ENCODE measurements around the gene CYP27C1.
"Not testable (repeated sequence)": the region's sequence is repeated elsewhere in the genome, so short reads cannot be mapped to it uniquely, and the experiment has no call there.

CYP27C1 gene

GRCh38 chr2:127220768-127221527, 849 bp upstream of the CYP27C1 start:
- no peak for DNase-seq

DNA sequence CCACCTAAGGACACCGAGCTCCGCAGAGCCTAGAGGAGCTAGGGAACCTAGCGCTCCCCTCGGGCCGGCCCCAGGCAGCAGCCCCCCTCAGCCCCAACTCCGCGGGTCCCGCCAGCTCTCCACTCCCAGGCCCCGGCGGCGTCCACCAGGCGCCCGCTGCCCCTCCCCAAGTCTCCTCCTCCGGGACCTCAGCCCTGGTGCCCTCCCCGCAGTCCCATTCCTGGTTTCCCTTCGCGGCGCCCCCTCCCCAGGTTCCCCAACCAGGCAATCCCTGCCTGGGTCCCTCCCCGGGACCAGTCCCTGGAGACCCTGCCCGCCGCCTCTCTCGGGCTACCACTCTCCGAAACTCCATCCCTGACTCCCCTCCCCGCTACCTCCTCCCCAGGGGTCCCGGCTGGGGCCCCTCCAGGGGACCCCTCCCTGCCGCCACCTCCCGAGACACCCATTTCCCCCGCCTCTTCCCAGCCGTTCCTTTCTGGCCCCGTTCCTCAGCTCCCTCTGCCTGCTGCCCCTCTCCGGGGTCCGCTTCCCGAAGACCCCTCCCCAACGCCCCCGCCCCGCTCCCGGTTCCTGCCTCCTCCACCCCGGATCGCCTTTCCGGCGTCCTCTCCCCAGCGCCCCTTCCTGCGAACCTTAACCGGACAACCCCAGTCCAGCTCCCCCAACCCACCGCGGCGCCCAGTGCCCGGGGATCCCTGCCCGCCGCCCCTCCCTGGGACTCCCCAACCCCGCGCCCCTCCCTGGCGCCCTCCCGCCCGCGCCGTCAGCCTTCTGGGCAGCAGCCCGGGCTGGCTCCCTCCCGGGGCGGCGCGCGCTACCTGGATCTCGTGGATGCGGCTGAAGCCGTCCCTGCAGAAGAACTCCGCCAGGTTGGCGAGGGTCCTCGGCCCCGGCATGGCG, 678 bp downstream of the CYP27C1 start:
- no peak for DNase-seq

- no peak for DNase-seq
These were observed 1.3 kb downstream of the CYP27C1 start for GRCh38 chr2:127218812-127219170.

GRCh38 chr2:127217470-127218325, 2.4 kb downstream of the CYP27C1 start:
- DNase-seq: no peak

DNA sequence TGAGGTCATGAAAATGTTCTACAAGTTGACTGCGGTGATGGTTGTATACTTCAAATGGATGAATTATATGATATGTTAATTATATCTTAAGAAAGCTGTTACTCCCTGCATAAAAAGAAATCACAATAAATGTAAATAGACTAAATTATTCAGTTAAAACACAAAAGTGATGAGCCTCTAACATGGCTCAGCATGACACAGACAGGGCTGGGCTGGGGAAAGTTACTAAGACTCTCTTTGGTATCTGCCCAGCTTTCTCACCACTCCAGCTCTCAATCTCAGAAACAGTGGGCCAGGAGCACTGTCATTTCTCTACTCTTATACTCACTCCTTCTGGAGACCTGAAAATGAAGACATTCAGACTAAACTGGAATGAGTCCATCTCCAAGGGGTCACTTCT, 3.5 kb downstream of the CYP27C1 start:
- no peak for DNase-seq

GRCh38 chr2:127216095-127216494, 4.0 kb downstream of the CYP27C1 start:
- no peak for DNase-seq

DNA sequence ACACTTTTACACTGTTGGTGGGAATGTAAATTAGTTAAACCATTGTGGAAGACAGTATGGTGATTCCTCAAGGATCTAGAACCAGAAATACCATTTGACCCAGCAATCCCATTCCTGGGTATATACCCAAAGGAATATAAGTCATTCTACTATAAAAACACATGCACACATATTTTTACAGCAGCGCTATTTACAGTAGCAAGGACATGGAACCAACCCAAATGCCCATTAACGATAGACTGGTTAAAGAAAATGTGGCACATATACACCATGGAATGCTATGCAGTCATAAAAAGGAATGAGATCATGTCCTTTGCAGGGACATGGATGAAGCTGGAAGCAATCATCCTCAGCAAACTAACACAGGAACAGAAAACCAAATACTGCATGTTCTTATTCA, 5.9 kb downstream of the CYP27C1 start:
- not testable (repeated sequence) for DNase-seq

DNA sequence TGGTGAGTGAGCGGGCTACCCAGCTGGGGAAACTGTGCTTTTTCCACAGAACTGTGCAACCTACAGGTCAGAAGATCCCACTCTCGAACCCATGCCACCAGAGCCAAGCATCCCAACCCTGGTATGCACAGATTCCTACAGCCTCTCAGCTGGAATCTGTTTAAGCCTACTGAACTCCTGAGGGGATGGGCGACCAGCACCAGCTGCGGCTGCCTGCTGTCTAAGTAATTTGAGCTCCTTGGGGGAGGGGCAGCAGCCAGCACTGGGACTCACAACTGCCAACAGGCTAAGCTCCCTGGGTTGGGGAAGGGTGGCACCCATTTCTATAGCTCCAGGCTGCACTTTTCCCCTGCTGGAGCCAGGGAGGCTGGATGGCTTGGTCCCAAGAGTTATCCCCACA, 11.8 kb downstream of the CYP27C1 start:
- DNase-seq: no peak

DNA sequence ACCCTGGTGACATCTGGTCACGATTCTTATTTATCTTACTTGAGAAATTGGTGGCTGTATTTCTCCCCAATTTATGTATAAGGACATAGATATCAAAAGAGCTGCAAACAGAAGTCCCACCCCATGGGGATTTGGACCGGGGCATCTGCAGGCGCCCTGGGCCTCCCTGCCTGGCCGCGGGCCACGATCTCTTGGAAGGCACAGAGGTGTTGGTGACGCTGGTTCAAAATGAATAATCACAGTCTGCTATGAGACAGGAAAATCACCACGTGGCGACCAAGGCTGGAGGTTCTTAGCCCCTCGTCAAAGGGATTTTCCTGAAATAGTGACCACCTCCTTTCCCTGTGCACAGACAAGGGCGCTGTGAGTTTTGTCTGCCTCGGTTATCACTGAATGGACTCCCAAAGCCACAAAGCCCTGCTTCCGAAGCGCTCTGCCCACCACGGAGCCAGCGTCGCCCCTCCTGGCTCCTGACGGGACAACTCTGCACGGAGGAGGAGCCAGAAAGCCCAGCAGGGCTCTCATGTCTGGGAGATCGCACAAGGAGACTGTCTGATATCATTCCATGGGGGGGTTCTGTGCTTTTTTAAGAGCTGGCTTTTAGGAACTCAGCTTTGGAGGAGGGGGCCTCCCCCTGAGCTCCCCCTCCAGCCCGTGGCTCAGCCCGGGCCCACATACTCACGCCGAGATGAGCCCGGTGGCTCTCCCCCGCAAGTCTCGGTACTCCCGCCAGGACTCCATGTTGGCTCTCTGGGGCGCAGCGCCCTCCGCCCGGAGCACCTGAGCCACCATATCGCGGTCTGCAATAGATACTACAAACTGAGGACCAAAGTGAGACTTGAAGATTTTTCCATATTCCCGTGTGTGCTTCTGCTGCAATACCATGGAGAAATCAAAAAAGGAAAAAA, 14.6 kb downstream of the CYP27C1 start:
- no peak for DNase-seq

DNA sequence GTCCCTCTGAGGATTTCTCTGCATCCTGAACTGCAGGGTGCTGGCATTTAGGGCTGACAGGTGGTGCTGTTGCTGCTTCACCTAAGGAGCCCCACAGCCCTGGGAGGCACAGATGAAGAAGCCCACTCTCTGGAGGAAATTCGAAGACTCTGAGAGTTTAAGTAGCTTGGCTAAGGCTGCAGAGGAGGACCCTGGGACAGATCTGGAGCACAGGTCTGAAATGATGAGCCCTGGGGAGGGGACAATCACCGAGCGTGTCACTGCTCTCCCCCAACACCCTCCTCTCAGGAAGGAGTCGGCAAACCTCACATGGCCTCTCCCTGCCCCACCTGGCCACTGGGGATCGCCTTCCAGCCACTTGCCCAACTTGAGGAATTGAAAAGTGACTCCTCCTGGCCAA, 18.6 kb downstream of the CYP27C1 start:
- no peak for DNase-seq

DNA sequence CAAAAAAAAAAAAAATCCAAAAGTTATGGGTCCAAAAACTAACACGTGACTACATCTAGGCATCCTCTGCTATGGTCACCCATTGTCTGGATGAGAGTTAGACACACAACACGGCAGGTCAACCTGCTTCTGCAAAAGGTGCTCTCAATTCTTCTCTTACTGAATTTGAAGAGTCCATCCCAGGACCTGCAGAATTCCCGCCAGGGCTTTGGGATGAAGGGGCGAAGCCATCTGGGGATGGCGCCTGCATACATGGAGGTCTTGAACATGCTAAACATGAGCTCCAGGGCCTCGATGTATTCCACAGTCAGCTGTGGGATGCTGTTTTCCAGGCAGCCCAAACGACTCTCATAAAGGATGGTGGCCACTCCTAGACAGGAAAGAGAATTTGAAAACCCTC, 19.1 kb downstream of the CYP27C1 start:
- no peak for DNase-seq

DNA sequence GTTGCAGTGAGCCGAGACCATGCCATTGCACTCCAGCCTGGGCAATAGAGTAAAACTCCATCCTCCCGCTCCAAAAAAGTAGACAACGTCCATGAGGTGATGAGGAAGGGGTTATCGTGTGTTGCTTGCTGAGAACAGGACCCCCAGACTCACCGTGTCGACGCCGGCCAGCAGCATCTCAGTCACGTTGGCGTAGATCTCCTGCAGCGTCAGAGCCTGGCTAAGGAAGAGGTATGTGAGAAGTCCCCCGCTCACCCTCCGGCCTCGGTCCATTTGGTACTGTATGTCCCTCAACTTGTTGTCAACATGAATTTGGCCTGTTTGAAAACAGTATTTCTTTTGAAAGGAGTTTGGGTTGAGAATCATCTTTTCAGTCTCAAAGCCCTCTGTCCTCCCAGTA, 20.9 kb downstream of the CYP27C1 start:
- DNase-seq: no peak

DNA sequence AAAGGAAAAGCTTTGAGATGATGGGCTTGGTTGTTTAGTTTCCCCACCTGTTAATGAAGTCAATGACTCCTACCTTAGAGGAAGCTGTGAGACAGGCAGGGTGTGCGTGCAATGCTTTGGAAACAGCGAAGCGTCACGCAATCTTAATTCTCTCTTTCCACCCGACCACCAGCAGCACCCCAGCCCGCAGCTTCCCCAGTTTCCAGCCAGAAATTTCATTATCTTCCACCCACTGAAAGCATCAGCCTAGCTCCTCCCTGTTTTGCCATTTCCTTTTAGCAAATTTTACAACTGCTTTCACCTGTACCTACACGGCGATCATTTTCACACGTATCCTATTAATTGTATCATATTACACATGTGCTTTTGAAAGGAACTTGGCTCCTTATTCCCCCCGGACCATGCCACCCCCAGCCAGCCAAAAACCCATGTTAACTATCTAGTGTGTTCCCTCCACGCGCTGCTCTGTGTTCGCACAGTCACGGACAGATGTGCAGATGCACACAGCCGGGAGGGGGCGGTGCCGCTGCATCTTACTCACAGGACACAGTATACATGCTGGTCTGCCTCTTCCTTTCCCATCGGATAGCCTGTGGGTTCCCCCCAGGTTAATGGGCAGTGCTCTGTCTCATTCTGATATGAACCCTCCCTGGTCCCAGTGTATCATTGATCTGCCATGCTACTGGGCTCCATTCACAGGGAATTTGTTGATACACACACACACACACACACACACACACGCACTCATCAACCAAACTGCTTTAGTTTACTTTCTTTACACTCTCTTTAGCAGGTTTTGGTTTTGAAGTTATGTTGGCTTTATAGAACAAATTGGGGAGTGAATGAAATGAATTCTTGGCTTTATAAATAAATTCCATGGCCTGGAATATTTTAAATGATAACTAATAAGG, 22.4 kb downstream of the CYP27C1 start:
- DNase-seq: no peak

GRCh38 chr2:127196998-127197397, 23.1 kb downstream of the CYP27C1 start:
- DNase-seq: no peak

DNA sequence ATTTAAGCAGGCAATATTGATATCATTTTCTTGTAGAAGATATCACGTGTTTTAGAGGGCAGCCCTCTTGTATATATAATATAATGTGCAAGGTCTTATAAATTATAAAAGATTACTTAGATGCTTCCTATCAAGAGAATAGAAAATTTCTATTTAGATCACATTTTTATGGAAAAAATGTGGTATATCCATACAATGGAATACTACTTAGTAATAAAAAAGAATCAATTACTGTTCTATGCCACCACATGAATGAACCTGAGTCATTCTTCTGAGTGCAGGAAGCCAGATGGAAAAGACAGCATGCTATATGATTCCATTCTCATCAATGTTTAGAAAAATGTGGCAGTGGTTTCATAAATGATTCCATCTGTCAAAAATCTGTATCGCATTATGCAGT, 23.6 kb downstream of the CYP27C1 start:
- no peak for DNase-seq

- no peak for DNase-seq
These were observed 24.7 kb downstream of the CYP27C1 start for GRCh38 chr2:127195140-127196074.

- DNase-seq: no peak
These were observed 25.7 kb downstream of the CYP27C1 start for GRCh38 chr2:127194447-127194846.

- DNase-seq: no peak
These were observed 26.2 kb downstream of the CYP27C1 start for GRCh38 chr2:127193967-127194280.

DNA sequence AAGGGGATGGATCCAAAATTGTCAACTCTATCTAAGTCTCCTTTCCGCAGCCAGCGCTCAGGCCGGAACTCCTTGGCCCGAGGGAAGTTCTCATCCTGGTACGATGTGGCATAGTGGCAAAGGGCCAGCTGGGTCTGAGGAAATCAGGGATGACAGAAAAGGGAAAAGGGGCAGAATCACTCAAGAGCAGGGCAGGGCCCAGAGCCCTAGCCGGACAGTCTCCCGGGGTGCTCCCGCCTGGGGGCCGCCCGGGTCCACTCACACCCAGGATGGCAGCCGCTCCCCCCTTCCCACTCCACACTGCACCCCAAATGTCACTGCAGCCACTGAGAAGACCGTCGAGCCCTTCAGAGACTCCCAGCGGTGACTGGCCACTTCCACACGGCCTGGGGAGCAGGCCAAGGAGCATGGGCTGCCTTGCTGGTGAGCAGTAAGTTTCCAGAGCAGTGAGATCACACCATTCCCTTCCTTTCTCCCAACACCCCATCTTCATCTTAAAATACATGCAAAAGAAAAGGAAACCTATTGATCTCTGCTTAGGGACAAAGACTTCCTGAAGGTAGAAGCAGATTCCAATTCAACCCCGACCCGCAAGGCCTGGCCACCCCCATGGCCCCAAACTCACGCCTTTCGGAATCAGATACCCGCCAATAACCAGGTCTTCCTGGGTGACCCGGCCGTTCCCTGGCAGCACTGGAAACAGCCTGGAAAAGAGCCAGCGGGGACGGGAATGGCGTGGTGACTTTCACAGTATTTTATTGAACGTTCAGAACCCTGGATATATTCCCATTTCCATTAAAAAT, 26.7 kb downstream of the CYP27C1 start:
- no peak for DNase-seq
